ENCODE data around the gene EI24.
"Not testable (repeated sequence)": the region's sequence is repeated elsewhere in the genome, so short reads cannot be mapped to it uniquely, and the experiment has no call there.

EI24 gene

DNA sequence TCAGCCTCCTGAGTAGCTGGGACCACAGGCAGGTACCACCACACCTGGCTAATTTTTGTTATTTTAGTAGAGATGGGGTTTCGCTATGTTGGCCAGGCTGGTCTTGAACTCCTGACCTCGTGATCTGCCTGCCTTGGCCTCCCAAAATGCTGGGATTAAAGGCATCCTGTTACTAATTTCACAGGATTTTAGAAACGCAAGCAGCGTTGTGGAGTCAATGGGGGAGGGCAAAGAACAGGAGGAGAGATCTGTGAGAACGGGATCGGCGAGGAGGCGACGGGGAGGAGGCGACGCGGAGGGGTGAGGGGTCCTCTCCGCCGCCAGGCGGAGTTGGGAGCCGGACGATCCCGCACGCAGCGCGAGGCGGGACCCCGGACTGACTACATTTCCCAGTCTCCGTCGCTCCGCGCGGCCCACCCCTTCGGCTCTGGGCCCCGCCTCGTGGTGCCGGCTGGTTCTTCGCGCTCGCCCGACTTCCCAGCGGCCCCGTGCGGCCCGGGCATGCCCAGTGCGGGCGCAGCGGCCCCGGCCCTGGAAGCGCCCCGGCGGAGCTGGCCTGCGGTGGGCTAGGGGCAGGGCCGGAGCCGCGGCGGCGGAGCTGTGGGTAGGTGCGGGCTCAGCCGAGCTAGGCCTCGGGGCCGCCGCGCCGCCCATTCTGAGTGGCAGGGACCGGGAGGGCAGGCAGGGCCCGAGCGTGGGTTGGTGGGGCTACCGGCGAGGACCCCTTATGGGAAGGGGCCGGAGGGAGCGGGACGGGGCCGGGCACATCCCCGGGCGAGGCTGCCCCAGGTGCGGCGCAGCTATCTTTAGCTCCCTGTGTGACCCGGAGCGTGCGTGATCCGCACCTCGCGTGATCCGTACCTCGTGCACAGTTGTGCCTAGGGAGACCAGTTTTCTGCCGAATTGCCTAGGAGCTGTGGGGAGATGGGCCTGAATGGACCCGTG lies at the start of gene EI24:
Gene EI24, plus strand, starts transcription at position 508 of the 945 bp plus-strand sequence. CDS start 3,051 bp downstream, outside the sequence.
- DNase-seq (ENCODE audit: low spot score): peak; percentile 63

GRCh38 chr11:125519860-125520834 lies 49.1 kb upstream of the EI24 start:
- no peak for DNase-seq (ENCODE audit: low spot score)

DNA sequence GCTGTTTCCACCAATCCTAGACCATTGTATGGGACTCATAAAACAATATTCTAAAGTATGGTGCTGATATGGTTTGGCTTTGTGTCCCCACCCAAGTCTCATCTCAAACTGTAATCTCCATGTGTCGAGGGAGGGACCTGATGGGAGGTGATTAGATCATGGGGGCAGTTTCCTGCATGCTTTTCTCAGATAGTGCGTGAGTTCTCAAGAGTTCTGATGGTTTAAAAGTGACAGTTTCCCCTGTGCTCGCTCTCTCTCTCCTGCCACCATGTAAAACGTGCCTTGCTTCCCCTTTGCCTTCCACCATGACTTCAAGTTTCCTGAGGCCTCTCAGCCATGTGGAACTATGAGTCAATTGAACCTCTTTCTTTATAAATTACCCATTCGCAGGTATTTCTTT lies 44.0 kb upstream of the EI24 start:
- DNase-seq (ENCODE audit: low spot score): no peak

GRCh38 chr11:125532668-125533067 lies 36.6 kb upstream of the EI24 start:
- no peak for DNase-seq (ENCODE audit: low spot score)

DNA sequence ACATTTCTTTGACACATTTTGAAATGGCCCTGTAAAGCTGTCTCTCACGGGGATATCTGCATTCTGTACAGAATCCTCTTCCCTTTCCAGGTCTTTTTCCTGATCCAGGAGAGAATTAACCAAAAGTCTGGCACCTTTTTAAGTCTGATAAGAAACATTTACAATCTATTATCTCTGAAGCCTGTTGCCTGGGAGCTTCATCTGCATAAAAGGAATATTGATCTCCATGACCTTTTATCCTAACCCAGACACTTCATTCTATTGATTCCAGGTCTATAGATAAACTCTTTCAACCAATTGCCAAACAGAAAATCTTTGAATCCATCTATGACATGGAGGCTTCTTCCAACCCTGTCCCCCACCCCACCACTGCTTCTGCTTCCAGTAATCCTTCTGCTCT lies 33.7 kb upstream of the EI24 start:
- no peak for DNase-seq (ENCODE audit: low spot score)

DNA sequence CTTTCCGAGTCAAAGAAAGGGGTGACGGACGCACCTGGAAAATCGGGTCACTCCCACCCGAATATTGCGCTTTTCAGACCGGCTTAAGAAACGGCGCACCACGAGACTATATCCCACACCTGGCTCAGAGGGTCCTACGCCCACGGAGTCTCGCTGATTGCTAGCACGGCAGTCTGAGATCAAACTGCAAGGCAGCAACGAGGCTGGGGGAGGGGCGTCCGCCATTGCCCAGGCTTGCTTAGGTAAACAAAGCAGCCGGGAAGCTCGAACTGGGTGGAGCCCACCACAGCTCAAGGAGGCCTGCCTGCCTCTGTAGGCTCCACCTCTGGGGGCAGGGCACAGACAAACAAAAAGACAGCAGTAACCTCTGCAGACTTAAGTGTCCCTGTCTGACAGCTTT lies 32.4 kb upstream of the EI24 start:
- DNase-seq (ENCODE audit: low spot score): not testable (repeated sequence)

DNA sequence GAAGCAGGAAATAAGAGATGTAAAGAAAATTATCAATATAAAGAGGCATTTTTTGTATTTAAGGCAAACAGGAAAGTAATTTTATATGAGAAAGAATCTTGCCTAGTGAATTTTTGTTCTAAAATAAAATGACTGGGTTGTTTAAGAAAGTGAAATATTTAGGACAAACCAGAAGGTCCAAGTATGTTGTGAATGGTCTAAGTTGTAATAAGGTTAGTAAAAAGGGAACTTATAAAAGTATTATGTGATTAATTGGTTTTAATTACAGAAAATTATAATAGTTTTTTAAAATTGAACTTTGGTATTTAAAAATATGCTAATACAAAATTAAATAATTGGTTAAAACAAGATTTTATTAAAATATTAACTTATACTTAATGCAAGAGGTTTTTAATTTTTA lies 26.6 kb upstream of the EI24 start:
- no peak for DNase-seq (ENCODE audit: low spot score)

GRCh38 chr11:125550780-125551179 lies 18.5 kb upstream of the EI24 start:
- no peak for DNase-seq (ENCODE audit: low spot score)

- no peak for DNase-seq (ENCODE audit: low spot score)
These were observed 17.4 kb upstream of the EI24 start for GRCh38 chr11:125551835-125552342.

- DNase-seq (ENCODE audit: low spot score): no peak
These were observed 16.4 kb upstream of the EI24 start for GRCh38 chr11:125552927-125553326.

DNA sequence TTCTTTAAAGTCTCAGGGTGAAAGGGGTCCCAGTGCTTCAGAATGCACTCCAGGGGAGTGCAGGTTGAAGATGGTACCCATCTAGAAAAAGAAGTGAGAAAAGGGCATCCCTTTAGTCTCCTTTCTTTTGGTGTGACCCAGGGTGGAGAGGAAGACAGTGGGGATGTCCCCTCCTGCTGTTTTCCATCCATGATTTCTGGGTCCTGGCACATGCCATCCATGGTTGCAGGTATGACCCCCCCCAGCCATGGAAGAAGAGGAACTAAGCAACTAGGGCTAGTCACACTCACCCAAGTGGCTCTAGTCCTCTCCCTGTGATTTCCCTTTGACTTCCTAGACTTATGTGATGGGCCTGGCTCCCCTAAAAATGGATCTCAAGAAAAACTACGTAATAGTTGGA lies 15.9 kb upstream of the EI24 start:
- DNase-seq (ENCODE audit: low spot score): no peak

GRCh38 chr11:125554038-125554437 lies 15.2 kb upstream of the EI24 start:
- no peak for DNase-seq (ENCODE audit: low spot score)

- DNase-seq (ENCODE audit: low spot score): no peak
These were observed 9.4 kb upstream of the EI24 start for GRCh38 chr11:125559888-125560287.

GRCh38 chr11:125561924-125562323 lies 7.4 kb upstream of the EI24 start:
- no peak for DNase-seq (ENCODE audit: low spot score)

DNA sequence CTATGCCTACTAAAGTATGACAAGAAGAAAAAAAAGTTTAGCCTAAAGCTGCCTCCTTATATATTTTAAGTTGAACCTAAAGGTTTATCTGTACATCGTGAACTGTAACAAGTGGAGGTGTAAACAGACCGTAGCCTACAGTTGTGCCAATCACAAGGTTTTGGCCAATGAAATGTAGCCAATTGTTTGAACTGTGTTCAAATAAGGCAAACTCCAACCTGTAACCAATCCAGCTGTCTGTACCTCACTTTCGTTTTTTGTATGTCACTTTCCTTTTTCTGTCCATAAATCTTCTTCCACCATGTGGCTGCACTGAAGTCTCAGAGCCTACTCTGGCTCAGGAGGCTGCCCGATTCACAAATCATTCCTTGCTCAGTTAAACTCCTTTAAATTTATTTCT lies 6.8 kb upstream of the EI24 start:
- DNase-seq (ENCODE audit: low spot score): no peak

DNA sequence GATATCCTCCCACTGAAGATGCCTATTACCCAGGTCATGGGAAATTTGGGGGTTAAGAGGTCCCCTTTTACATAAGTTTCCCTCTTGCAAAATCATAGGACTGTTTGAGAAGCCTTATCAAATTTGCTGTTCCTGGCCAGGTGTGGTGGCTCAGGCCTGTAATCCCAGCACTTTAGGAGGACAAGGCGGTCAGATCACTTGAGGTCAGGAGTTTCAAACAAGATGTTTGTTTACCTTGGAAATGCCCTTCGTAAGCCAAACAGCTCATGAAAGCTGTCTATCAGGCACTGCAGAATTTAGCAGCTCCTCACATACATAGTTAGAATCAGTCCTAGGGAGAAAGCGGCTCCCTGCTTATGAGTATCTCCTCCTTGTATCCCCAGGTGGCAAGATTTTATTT lies 4.9 kb upstream of the EI24 start:
- no peak for DNase-seq (ENCODE audit: low spot score)

GRCh38 chr11:125566235-125566634 lies 3.0 kb upstream of the EI24 start:
- DNase-seq (ENCODE audit: low spot score): no peak

- DNase-seq (ENCODE audit: low spot score): no peak
These were observed 791 bp downstream of the EI24 start for GRCh38 chr11:125569915-125570621.

- DNase-seq (ENCODE audit: low spot score): no peak
These were observed 1.7 kb downstream of the EI24 start for GRCh38 chr11:125570952-125571351.

DNA sequence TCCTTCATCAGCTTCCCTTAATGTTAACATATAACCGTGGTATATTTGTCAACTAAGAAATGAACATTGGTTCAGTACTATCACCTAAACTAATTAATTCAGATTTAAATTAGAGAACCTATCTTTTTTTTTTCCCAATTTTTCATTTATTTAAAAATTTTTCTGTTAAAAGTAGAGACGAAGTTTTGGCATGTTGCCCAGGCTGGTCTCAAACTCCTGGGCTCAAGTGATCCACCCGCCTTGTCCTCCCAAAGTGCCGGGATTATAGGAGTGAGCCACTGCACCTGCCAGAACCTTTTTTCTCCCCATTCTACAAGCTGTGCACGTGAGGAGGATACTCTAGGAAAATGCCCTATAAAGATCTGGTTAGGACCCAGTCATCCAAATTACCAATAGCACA lies 3.6 kb downstream of the EI24 start:
- no peak for DNase-seq (ENCODE audit: low spot score)

GRCh38 chr11:125577181-125577580 lies 7.9 kb downstream of the EI24 start:
- not testable (repeated sequence) for DNase-seq (ENCODE audit: low spot score)

- DNase-seq (ENCODE audit: low spot score): no peak
These were observed 9.5 kb downstream of the EI24 start for GRCh38 chr11:125578783-125579182.
